Measurements from ENCODE around the gene POT1.

POT1 gene

GRCh38 chr7:124908259-124908658 lies 21.4 kb downstream of the POT1 start:
- no peak for DNase-seq

DNA sequence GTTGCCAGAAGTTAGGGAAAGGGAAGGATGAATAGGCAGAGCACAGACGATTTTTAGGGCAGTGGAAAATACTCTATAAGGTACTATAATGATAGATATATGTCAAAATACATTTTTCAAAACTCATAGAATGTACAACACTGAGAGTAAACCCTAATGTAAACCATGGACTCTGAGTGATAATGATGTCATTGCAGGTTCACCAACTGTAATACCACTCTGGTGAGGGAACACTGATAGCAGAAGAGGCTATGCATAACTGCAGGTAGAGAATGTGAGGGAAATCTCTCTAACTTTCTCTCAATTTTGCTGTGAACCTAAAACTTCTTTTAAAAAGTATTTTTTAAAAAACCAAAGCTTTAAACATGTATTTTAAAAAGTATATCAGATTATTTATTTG lies 22.1 kb downstream of the POT1 start:
- no peak for DNase-seq

- DNase-seq: no peak
Observed at GRCh38 chr7:124898531-124898930, 31.1 kb downstream of the POT1 start.

- no peak for DNase-seq
Observed at GRCh38 chr7:124896001-124896400, 33.6 kb downstream of the POT1 start.

- peak; percentile 30 for DNase-seq
Observed at GRCh38 chr7:124893140-124893827, 36.3 kb downstream of the POT1 start.

GRCh38 chr7:124887247-124887646 lies 42.4 kb downstream of the POT1 start:
- DNase-seq: no peak

DNA sequence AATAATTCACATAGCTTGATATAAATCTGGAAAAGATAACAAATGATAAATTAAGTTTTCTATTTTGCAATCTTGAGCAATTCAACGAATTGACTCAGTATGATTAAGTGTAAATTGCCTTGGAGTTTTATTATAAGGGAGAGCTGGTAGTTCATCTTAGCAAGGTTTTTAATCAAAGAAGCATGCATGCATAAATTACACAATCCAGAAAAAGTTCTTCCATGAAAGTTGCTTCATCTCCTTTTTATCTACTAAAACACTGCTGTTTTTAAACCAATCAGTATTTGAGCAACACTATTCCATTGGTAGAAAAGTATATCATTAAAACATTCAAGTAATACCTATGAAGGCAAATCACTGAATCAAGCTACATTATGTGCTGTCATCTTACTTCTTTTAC lies 47.6 kb downstream of the POT1 start:
- DNase-seq: no peak

GRCh38 chr7:124879771-124880170 lies 49.9 kb downstream of the POT1 start:
- DNase-seq: no peak

DNA sequence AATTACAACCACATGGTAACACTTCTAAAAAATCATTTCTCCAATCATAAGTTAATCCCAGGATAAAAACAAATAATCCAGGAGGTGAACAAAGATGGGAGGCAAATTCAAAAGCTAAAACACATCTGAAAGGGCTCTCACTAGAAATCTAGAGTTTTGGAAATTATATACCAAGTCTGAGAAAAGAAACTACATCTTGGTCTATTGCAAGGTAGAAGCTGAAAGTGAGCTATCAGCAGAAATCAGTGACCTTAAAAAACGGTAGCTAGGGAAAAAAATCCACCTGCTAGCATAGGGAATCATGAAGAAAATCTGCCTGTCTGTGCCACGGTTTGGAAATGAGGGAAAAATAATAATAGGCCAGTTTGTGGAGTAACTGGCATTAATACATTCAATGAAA lies 50.5 kb downstream of the POT1 start:
- no peak for DNase-seq

GRCh38 chr7:124874644-124875163 lies 54.9 kb downstream of the POT1 start:
- DNase-seq: no peak

DNA sequence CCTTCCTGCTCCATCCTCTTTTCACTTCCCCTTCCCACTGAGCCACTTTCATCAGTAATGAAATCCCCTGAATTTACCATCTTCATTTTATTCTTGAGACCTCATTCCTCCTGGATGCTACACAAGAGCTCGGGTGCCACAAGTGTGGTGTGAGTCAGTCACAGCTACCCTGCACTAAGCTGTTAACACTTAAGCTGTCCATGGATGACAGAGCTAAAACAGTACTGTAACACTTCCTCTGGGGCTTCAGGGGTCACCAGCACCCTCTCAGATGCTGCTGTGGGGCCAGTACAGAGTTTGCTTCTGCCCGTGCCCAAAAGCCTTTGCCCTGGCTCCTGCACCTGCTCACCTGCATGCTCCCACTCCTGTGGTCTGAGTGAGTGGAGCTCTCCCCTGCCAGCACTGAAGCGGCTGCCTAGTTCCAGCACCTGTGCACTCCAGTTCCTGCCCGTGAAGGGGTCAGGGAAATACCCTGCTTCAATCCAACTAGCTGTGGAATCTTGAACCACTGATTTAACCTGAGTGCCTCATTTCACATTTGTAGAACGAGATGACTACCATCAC lies 71.9 kb downstream of the POT1 start:
- DNase-seq: no peak

DNA sequence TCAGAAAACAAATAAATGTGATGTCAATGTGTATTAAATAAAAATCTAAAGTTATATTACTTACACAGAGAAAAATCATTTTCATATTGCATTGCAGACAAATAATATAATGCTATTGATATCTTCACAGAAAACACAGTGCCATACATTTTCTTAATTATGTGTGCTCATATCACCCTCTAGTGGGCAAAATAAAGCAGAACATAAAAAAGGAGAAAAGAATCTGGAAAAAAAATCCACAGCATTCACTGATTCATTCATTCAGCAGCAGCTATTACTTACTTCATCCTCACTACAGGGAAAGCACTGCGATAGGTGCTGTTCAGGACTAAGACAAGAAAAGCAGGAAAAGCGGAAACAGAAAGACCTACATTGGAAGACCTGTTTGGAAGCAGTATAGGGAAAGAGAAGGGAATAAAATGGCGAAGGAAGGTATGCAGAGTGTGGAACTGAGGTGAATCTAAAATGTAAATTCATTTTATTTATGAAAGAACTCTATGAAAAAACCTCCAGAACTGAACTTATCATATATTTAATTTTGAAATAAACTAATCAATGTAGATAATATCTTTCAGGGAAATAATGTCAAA lies 73.2 kb downstream of the POT1 start:
- DNase-seq: peak; percentile 13

- no peak for DNase-seq
Observed at GRCh38 chr7:124843336-124843735, 86.3 kb downstream of the POT1 start.

DNA sequence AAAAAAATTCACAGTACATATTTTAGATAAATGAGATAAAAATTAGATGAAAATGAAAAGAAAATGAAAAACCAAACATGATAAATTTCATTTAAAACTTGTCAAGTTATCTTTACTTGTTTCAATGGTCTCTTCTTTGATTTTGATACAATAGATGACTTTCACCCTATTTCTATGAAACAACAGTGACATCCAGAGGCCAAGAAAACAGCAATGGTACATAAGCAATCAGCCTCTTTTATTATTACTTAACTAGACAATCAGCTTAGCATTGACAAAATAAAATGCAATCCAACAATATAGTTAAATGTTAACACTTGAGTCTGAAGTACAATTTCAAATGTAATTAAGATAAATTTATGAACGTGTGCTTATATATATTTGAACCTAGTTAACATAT lies 89.2 kb downstream of the POT1 start:
- no peak for DNase-seq

DNA sequence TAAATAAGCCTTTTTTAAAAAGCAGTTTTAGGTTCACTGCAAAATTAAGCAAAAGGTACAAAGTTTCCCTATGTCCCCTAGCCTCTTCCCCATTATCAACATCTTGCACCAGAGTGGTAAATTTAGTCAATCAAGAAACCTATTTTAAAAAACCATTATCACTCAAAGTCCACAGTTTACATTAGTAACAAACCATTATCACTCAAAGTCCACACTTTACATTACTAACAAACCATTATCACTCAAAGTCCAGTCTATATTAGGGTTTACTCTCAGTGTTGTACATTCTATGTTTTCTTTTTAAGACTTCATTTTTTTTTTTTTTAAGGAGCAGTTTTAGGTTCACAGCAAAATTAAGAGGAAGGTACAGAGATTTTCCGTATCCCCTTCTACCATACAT lies 89.9 kb downstream of the POT1 start:
- DNase-seq: no peak

DNA sequence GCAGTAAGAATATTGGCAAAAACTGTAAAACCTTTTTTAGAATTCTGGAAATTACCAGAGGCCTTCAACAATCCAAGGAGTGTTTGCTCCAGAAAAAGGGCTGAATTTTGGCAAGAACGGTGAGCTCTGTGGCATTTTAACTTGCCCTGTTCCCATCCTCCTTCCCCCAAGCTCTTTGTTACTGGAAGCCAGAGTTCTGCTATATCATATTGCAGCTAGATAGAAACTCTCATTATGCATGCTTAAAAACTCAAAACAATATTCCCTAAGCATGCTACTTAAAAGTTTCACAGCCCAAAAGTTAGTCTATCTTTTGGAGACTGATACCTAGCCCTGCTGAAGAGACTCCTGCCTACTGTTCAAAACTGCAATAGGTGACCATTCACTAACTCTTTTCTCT lies 93.5 kb downstream of the POT1 start:
- no peak for DNase-seq

DNA sequence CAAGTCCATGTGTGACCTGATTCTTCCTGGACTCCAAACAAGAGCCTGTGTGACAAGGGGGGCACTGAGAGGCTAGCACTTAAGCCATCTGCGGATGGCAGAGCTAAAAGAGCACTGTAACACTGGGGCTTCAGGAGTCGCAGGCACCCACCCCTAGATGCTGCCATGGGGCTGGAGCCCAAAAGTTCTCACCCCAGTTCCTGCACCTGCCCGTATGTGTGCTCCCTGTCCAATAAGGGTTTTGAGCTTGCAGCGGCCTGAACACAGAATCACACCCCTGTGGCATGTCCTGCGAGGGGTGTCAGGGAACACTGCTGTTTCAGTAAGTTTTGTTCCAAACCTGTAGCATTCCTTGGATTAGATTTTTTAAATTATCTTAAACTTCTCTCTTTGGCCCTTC lies 110.8 kb downstream of the POT1 start:
- no peak for DNase-seq

- DNase-seq: no peak
Observed at GRCh38 chr7:124813994-124814798, 115.4 kb downstream of the POT1 start.

DNA sequence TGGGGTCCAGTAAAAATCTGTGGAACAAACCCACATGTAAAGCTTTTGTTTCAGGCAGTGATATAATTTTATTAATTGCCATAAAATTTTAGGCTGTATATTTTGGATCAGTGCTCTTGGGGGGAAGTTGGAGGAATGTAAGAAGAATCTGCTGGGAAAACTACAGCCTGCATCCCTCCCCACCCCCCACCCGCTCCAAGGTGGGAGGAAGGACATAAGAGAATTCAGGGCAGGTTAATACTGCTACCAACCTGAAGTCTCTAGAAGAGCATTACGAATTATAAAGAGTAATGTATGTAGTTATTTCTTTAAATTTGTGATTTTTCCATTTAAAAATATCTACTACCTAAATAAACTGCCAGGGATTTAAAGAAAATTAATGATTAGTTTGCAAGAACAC lies 116.9 kb downstream of the POT1 start:
- DNase-seq: no peak

- DNase-seq: no peak
Observed at GRCh38 chr7:124811341-124811740, 118.3 kb downstream of the POT1 start.

DNA sequence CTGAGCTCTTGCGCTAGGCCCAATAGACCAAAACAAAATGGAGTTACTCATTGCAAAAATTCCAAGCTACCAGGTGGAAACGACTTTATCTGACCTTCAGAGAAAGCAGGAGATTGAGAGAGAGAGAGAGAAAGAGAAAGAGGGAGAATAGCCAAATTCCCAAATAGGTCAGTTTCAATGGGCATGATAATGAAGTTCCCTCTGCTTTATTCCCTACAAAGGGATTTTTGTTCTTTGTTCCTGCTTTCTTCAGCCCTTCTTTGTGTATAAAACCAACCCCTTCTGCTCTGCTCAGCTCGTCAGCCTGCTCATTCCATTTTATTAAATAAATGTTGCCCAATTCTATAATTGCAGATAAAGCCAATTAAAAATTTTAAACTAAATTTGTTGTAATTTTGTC lies 119.0 kb downstream of the POT1 start:
- DNase-seq: no peak

DNA sequence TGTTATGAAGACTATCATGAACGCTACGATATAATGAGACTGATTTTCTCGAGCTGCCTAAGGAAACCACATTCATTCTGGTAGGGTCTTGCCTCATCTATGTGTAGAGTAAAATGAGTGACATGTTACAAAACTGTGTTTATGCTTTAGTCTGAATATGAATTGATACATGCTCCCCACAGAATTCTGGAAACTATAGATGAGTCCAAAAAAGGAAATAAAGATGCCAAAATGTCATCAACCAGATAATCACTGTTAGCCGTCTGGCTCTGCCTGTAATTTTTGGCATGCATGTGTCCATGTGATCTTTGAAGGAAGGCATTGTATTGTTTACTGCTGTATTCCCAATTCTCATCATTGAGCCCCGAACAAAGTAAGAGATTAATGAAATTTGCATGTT lies 121.4 kb downstream of the POT1 start:
- DNase-seq: no peak

GRCh38 chr7:124801330-124801895 lies 128.2 kb downstream of the POT1 start:
- no peak for DNase-seq
